Measurements from ENCODE around the gene GSTM4.

GSTM4 gene

DNA sequence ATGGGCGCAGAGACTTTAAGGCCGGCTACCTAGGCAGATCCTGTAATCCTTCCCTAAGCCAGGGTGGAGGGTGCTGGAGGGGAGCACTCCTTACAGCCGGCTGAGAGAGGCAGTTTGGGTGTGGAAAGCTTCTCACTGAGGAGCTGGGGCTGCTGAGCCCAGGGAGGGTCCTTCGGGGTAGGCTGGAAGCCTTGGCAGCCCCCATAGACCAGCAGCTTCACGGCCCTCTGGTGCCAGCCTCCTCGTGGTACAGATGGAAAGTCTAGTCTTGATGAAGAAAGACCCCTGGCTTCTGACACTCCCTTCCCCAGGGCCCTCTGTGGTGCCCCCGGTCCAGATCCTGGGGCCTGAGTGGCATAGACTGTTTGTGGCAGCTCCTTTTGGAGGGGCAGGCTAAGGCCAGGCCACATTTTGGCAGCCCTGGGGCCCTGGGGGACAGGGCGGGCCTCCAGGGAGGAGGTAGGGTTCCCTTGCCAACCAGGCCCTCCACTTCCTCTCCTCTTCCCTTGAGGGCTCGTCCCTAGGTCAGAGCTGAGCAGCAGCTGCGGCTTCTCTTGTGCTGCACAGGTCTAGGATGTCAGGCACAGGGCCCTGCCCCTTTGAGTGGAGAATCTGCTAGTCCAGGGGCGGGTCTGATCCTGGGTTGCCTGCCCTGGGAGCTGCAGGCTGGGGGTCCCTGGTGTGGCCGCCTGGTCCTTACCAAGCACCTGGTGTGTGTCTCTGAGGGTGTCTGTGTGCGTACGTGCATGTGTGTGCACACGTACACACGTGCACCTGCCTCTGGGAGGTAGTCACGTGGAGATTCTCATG, 31.5 kb upstream of the GSTM4 start:
- in situ Hi-C loops (cut with HindIII; ENCODE audit: low sequenced_read_pairs), result no loop called here

GRCh38 chr1:109625176-109625575, 30.7 kb upstream of the GSTM4 start:
- in situ Hi-C loops (cut with HindIII; ENCODE audit: low sequenced_read_pairs), result no loop called here

DNA sequence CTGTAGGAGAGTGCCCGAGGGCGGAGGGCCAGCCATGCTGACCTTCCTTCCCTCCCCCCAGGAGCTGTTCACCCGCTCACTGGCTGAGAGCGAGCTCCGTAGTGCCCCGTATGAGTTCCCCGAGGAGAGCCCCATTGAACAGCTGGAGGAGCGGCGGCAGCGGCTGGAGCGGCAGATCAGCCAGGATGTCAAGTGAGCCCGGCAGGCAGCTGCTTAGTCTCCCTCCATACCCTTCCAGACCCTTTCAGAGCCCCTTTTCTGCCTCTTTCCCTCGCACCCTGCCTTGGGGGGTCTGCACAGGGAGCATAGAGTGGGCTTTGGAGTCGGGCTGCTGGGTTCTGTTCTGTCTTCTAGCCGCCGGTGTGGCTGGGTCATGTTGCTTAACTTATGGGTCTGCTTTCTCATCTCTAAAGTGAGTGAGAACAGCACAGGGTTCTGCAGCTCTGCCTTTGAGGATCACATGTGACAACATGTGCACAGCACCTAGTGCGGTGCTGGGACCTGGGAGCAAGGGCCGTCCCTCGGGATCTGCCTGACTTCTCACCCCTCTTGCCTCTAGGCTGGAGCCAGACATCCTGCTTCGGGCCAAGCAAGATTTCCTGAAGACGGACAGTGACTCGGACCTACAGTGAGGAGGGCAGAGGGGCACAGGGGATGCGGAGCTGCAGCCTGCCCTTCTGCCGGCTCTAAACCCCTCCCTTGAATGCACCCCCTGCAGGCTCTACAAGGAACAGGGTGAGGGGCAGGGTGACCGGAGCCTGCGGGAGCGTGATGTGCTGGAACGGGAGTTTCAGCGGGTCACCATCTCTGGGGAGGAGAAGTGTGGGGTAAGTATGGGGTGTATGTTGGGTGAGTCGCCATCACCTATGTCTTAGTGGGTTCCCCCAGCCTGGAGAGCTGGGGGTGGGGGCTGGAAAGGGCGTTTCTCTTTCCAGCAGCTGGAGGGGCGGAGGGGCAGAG, 30.0 kb upstream of the GSTM4 start:
- in situ Hi-C loops (cut with HindIII; ENCODE audit: low sequenced_read_pairs), result no loop called here

DNA sequence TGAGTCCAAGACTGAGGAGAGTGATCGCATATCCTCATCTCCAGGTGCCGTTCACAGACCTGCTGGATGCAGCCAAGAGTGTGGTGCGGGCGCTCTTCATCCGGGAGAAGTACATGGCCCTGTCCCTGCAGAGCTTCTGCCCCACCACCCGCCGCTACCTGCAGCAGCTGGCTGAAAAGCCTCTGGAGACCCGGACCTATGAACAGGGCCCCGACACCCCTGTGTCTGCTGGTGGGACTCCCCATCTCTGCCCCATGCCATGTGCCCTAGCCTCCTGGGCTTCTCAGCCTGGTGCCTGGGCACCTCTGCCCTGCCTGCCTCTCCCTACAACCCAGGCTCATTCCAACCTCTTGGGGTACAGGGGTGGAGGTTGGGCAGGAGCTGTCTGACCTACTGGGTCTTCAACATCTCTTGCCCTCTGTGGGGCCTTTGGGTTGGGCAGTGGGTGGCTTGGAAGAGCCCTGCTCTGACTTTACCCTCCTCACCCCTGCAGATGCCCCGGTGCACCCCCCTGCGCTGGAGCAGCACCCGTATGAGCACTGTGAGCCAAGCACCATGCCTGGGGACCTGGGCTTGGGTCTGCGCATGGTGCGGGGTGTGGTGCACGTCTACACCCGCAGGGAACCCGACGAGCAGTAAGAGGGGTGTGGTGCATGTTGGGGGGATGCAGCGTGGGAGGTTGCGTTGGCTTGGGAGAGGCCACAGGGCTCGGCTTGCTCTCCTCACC, 29.1 kb upstream of the GSTM4 start:
- in situ Hi-C loops (cut with HindIII; ENCODE audit: low sequenced_read_pairs), result no loop called here

- in situ Hi-C loops (cut with HindIII; ENCODE audit: low sequenced_read_pairs), result no loop called here
Observed at GRCh38 chr1:109627692-109628399, 28.1 kb upstream of the GSTM4 start.

- in situ Hi-C loops (cut with HindIII; ENCODE audit: low sequenced_read_pairs), result no loop called here
Observed at GRCh38 chr1:109628540-109629321, 27.2 kb upstream of the GSTM4 start.

- in situ Hi-C loops (cut with HindIII; ENCODE audit: low sequenced_read_pairs), result no loop called here
Observed at GRCh38 chr1:109629372-109630030, 26.4 kb upstream of the GSTM4 start.

DNA sequence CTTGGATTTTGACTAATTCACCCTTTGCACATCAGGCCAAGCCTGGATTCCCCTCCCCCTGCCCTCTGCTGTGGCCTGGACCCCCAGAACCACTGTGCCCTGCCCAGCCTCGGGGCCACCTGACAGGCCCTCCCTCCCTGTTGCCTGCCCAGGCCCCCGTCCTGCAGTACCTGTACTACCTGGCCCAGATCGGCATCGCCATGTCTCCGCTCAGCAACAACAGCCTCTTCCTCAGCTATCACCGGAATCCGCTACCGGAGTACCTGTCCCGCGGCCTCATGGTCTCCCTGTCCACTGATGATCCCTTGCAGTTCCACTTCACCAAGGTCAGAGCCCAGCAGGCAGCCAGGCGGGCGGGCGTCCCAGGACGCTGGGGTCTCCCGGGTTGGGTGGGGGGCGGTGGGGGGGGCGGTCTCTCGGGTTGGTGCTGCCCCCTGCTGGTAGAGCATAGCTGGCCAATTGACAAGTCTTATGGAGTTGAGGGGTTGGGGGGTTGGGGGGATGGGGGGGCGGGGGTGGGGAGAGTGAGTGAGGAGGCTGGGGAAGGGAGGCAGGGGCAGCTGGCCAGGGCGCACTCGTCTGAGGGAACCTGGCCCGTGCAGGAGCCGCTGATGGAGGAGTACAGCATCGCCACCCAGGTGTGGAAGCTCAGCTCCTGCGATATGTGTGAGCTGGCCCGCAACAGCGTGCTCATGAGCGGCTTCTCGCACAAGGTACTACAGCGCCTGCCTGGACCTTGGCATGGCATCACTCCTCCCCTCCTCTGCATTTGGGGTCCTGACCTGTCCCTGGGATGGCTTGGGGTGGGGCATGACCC, 25.6 kb upstream of the GSTM4 start:
- in situ Hi-C loops (cut with HindIII; ENCODE audit: low sequenced_read_pairs), result no loop called here

GRCh38 chr1:109630898-109631512, 24.9 kb upstream of the GSTM4 start:
- in situ Hi-C loops (cut with HindIII; ENCODE audit: low sequenced_read_pairs), result no loop called here

DNA sequence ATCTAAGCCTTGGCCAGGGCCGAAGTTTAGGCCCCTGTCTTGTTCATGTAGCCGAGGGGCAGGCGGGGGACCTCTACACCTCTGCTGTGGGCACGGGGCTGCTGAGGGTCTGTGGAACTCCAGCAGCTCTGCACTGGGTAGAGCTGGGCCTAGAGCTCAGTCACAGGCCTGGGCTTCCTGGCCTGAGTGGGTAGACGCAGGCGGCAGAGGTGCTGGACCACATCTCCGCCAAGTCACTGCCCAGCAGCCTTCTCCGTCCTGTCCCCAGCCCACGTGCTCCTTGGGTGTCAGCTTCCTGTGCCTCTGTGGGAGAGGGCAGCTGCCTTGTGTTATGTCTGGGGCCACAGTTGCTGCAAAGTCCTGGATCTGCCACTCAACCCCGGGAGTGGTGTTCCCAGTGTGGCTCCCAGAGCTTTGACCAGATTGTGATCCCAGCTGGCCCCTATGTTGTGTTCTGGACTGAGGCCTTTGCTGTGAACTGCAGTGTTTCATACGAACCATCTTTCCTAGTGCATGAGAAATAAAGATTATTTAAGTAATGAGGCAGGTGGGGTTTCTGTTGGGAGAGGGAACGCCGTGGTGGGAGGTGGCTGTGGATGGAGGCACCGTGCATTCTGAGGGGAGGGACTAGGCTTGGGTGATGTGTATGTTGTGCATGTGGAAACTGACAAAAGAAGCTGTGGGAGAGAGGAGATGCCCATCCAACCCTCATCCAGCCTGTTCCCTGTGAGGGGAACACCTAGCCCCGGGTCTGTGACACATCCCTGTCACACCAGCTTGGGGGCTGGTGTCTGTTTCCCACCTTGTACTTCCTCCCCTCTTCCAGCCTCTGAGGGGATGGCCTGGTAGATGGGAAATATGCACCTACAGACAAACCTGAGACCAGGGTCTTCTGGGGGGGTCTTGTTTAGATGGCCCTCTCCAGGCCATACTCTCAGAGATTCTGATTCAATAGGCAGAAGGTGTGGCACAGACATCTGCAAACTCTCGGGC, 24.1 kb upstream of the GSTM4 start:
- in situ Hi-C loops (cut with HindIII; ENCODE audit: low sequenced_read_pairs), result no loop called here

- in situ Hi-C loops (cut with HindIII; ENCODE audit: low sequenced_read_pairs), result no loop called here
Observed at GRCh38 chr1:109632671-109633346, 23.1 kb upstream of the GSTM4 start.

- in situ Hi-C loops (cut with HindIII; ENCODE audit: low sequenced_read_pairs), result no loop called here
Observed at GRCh38 chr1:109634292-109634691, 21.6 kb upstream of the GSTM4 start.

DNA sequence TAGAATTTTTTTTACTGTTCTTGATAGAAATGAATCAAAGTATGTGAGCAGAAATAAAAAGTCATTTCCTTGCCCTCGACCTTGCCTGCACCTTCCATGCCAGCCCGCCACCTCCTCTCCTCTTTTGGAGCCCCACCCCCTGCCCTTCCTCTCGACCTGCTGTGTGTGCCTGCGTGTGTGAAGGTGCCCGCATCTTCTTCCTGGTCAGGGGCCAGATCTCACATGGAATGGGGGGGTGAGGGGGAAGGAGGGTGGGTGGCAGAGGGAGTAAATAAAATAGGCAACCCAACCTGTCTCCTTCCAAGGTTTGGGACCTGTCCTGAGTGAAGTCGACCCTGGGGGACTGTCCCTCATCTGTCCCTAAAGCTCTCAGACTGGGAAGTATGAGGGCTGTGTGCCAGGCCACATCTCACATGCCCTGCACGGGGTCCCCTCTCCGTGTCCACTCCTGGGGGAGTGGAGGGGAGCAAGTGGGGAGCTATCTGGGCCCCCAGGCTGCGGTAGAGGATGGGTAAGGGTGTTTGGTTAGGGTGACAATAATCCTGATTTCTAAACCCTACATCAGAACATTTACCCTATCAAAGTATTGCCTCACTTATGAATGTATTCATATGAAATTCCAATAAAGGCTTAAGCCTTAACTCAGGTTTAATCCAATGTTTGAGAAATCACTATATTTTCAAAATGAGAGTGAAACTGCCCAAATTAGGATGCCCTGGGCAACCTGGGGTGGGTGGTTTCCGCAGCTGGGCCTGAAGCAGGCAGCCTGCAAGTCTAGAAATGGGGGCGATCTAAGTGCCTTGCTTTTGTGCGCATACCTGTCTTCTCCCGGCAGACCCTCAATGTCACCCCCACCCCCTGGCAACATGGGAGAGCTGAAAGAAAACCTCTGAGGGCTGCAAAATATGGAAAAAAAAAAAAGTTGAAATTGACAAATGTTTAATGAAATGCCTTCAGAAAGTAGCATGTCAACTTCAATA, 20.8 kb upstream of the GSTM4 start:
- in situ Hi-C loops (cut with HindIII; ENCODE audit: low sequenced_read_pairs), result no loop called here

DNA sequence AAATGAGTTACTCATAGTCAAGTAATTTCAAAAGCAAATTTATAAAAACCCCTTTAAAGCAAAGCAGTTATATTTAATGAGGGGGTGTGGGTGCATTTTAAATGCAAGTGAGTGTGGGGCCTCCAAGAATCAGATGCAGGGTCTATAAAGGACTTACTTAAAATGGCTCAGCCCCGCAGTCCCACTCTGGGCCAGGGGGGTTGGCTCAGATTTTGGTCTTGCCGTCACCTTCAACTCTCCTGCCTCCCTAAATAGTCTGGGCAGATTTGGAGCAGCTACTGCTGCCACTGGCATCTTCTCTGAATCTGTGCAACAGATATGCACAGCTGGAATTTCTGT, 20.1 kb upstream of the GSTM4 start:
- in situ Hi-C loops (cut with HindIII; ENCODE audit: low sequenced_read_pairs), result no loop called here
